Endothelial cell of hepatic sinusoid (primary cell): ENCODE data around the gene TBXA2R.
"Not testable (repeated sequence)": the region's sequence is repeated elsewhere in the genome, so short reads cannot be mapped to it uniquely, and the experiment has no call there.

Experiments used
- in situ Hi-C: cut with HindIII; loops from 2 replicates; pipeline ENCODE4 v1.10.0; 2017; ENCODE audit warnings: low sequenced_read_pairs

Gene TBXA2R

GRCh38 chr19:3606690-3607289 is at the start of gene TBXA2R:
Gene TBXA2R (minus strand): TSS chr19:3606875. CDS start chr19:3600634, 6,241 bp downstream.
- in situ Hi-C loops = no loop called here

- in situ Hi-C loops = no loop called here
Observed at GRCh38 chr19:3656073-3656746, 49.5 kb upstream of the TBXA2R start.

- in situ Hi-C loops = no loop called here
Observed at GRCh38 chr19:3655402-3656072, 48.9 kb upstream of the TBXA2R start.

- in situ Hi-C loops = loop anchor here (5.0 kb wide), 2 partner anchors 68 to 77 kb away; no protein-coding TSS in a partner anchor
Observed at GRCh38 chr19:3653865-3654513, 47.3 kb upstream of the TBXA2R start.

- in situ Hi-C loops = loop anchor here (5.0 kb wide), 2 partner anchors 69 to 76 kb away; no protein-coding TSS in a partner anchor
Observed at GRCh38 chr19:3653081-3653795, 46.6 kb upstream of the TBXA2R start.

- in situ Hi-C loops = loop anchor here (5.0 kb wide), 2 partner anchors 70 to 75 kb away; no protein-coding TSS in a partner anchor
Observed at GRCh38 chr19:3652422-3652821, 45.7 kb upstream of the TBXA2R start.

GRCh38 chr19:3651684-3652083 is 45.0 kb upstream of the TBXA2R start:
- in situ Hi-C loops = loop anchor here (5.0 kb wide), 2 partner anchors 71 to 74 kb away; no protein-coding TSS in a partner anchor

- in situ Hi-C loops = loop anchor here (5.0 kb wide), 2 partner anchors 72 to 73 kb away; no protein-coding TSS in a partner anchor
Observed at GRCh38 chr19:3649888-3650287, 43.2 kb upstream of the TBXA2R start.

GRCh38 chr19:3648037-3648905 is 41.6 kb upstream of the TBXA2R start:
- in situ Hi-C loops = no loop called here

GRCh38 chr19:3647102-3647501 is 40.4 kb upstream of the TBXA2R start:
- in situ Hi-C loops = not testable (repeated sequence)

- in situ Hi-C loops = no loop called here
Observed at GRCh38 chr19:3646336-3647092, 39.8 kb upstream of the TBXA2R start.

- in situ Hi-C loops = no loop called here
Observed at GRCh38 chr19:3645726-3646125, 39.1 kb upstream of the TBXA2R start.

- in situ Hi-C loops = no loop called here
Observed at GRCh38 chr19:3645067-3645396, 38.4 kb upstream of the TBXA2R start.

GRCh38 chr19:3644351-3645066 is 37.8 kb upstream of the TBXA2R start:
- in situ Hi-C loops = no loop called here

GRCh38 chr19:3643674-3644313 is 37.1 kb upstream of the TBXA2R start:
- in situ Hi-C loops = no loop called here

- in situ Hi-C loops = no loop called here
Observed at GRCh38 chr19:3642987-3643673, 36.5 kb upstream of the TBXA2R start.

GRCh38 chr19:3642296-3642695 is 35.6 kb upstream of the TBXA2R start:
- in situ Hi-C loops = no loop called here
